Activated CD4-positive, alpha-beta T cell treated with anti-CD3 and anti-CD28 coated beads, Interleukin-2, amount 50 U/mL, for 1 hour (primary cell): ENCODE data around the gene WDR36.

Experiments used
- DNase-seq: peaks from one replicate; pipeline ENCODE4 v3.0.0-alpha.2; 2020

WDR36 gene

GRCh38 chr5:111092062-111092853, at the start of gene WDR36:
Gene WDR36, plus strand, starts transcription at chr5:111092348. Its CDS starts 109 bp downstream, at chr5:111092457.
- peak; percentile 87 for DNase-seq

GRCh38 chr5:111043712-111044506, 48.2 kb upstream of the WDR36 start:
- no peak for DNase-seq

- no peak for DNase-seq
Observed at GRCh38 chr5:111058064-111058463, 34.1 kb upstream of the WDR36 start.

GRCh38 chr5:111060169-111060568, 32.0 kb upstream of the WDR36 start:
- DNase-seq = no peak

- no peak for DNase-seq
Observed at GRCh38 chr5:111061618-111062017, 30.5 kb upstream of the WDR36 start.

GRCh38 chr5:111063709-111064322, 28.3 kb upstream of the WDR36 start:
- DNase-seq = no peak

GRCh38 chr5:111066261-111066938, 25.7 kb upstream of the WDR36 start:
- no peak for DNase-seq

- no peak for DNase-seq
Observed at GRCh38 chr5:111068213-111068612, 23.9 kb upstream of the WDR36 start.

GRCh38 chr5:111069839-111070238, 22.3 kb upstream of the WDR36 start:
- DNase-seq = no peak

- no peak for DNase-seq
Observed at GRCh38 chr5:111070272-111071134, 21.6 kb upstream of the WDR36 start.

- no peak for DNase-seq
Observed at GRCh38 chr5:111071413-111071812, 20.7 kb upstream of the WDR36 start, which contains the start of gene TSLP. Gene TSLP, plus strand, starts transcription at chr5:111071713. Its CDS starts 178 bp downstream, at chr5:111071891.

GRCh38 chr5:111072949-111073682, 19.0 kb upstream of the WDR36 start:
- peak; percentile 40 for DNase-seq

GRCh38 chr5:111074244-111074643, 17.9 kb upstream of the WDR36 start:
- no peak for DNase-seq

- no peak for DNase-seq
Observed at GRCh38 chr5:111075520-111075919, 16.6 kb upstream of the WDR36 start.

- no peak for DNase-seq
Observed at GRCh38 chr5:111076091-111076490, 16.1 kb upstream of the WDR36 start.

GRCh38 chr5:111077678-111078077, 14.5 kb upstream of the WDR36 start:
- DNase-seq = no peak

GRCh38 chr5:111079846-111080245, 12.3 kb upstream of the WDR36 start:
- DNase-seq = no peak

GRCh38 chr5:111083323-111083722, 8.8 kb upstream of the WDR36 start:
- DNase-seq = no peak

GRCh38 chr5:111095982-111096381, 3.8 kb downstream of the WDR36 start:
- no peak for DNase-seq

- no peak for DNase-seq
Observed at GRCh38 chr5:111099058-111099778, 7.1 kb downstream of the WDR36 start.
